Pulmonary artery endothelial cell (primary cell): ENCODE measurements around the gene TPO. TPM values are rescaled to one million over a fixed set of nuclear protein-coding genes. Genes with fewer than 3 reads are reported as not detected.
"Not testable (repeated sequence)": the region's sequence is repeated elsewhere in the genome, so short reads cannot be mapped to it uniquely, and the experiment has no call there.

ENCODE experiments used
- DNase-seq: peaks from one replicate; pipeline ENCODE4 v3.0.0-alpha.2; 2011; ENCODE audit warnings: low read depth, low spot score
- total RNA-seq: library from RNA; depleted of rRNA; stranded (reverse); fragments of >200 nt; gene quantifications from 2 replicates; pipeline ENCODE4 v1.2.3, GENCODE V29; 2014

TPO gene
- total RNA-seq, 1 donor from 2014 or later = not detected

DNA sequence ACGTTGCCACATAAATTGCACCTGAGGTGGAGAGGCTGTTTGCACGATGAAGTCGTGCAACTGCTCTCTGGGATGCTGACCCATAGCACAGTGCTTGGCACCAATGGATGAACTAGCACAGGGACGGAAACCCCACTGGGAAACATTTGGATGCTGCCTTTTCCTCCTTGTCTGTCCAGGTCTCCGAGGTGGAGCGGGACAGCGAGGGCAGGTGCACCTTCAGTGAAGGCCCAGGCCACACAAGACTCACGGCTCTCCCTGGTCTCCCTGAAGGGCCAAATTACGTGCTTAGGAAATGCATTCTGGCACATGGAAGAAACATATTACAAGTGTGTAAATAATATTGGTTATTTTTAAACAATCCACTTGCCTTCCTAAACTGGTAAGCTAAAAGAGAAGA is 70.3 kb downstream of the TPO start:
- no peak for DNase-seq

- DNase-seq = no peak
These were observed 71.0 kb downstream of the TPO start for GRCh38 chr2:1484131-1484884.

GRCh38 chr2:1486670-1487069 is 73.4 kb downstream of the TPO start:
- no peak for DNase-seq

DNA sequence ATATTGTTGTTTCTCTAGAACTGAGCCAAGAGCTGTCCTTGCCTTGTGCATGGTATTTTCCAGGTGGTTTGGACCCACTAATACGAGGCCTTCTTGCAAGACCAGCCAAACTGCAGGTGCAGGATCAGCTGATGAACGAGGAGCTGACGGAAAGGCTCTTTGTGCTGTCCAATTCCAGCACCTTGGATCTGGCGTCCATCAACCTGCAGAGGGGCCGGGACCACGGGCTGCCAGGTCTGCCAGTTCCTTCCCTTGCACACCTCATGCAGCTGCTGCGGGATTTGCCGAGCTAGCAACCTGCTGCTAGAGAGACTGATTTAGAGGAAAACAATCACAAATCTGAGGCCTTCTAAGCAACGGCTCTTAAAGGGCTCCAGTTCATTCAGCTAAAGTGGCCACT is 74.5 kb downstream of the TPO start:
- DNase-seq = no peak

- DNase-seq = no peak
These were observed 75.0 kb downstream of the TPO start for GRCh38 chr2:1488181-1488671.

- no peak for DNase-seq
These were observed 75.6 kb downstream of the TPO start for GRCh38 chr2:1488851-1489250.

GRCh38 chr2:1489486-1489885 is 76.2 kb downstream of the TPO start:
- DNase-seq = no peak

DNA sequence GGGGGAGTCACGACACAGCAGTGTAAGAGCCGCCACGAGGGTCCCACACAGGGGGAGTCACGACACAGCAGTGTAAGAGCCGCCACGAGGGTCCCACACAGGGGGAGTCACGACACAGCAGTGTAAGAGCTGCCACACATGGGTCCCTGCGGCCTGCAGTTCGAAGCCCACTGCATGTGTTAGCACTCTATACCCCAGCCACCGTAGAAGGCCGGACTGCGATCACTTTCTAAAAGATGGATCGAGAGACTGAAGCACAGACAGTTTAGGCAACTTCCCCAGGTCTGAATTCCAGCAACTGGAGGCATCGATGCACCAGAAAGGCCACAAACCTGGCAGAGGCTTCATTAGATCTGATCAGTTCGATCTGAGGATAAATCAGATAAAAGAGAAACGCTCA is 77.1 kb downstream of the TPO start:
- DNase-seq = not testable (repeated sequence)

DNA sequence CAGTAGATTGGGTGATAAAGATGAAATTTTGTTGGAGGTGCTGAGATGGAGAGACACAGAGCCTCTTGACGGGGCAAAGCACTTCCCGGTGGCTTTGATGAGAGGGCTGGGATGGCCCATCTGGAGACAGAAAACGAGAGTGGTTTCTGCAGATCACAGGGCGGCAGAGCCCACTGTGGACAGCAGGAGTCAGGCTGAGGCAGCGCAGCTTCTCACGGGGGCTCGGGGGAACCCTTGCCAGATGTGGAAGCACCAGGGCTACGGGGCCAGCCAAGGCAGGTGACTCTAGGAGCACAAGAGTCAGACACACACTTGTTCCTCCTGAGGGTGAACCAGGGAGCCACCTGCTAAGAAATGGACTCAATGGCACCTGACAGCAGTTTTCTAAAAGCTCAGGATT is 78.5 kb downstream of the TPO start:
- DNase-seq = no peak

DNA sequence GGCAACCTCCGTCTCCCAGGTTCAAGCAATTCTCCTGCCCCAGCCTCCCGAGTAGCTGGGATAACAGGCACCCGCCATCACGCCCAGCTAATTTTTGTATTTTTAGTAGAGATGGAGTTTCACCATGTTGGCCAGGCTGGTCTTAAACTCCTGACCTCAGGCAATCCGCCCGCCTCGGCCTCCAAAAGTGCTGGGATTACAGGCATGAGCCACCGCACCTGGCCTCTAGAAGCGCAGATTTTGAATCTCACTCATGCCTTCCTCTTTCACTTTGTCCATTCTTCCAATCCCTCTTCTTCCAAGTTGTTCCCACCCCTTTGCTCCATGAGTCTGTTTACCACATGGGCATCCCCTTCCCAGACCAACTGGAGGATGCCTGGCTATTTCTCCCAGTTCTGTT is 79.0 kb downstream of the TPO start:
- DNase-seq = not testable (repeated sequence)

GRCh38 chr2:1492711-1493430 is 79.6 kb downstream of the TPO start:
- no peak for DNase-seq

GRCh38 chr2:1493431-1494126 is 80.3 kb downstream of the TPO start:
- DNase-seq = no peak

DNA sequence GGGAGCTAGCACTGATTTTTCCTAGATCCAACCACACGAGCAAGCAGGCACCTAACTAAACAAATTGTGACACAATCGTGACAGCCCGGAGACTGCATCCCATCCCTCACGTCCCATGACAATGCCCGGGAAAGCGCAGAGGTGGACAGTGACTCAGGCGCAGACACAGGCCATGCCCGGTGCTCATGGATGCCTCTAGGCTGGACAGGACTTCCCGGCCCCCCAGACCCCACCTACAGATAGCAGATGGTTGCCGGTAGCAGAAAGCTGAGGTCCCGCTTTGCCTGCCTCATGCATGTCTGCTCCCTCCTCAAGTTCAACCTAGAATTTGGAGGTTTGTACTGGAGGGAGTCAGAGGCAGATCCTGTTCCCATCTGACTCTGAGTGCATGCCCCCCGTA is 81.0 kb downstream of the TPO start:
- DNase-seq = no peak

GRCh38 chr2:1494906-1495305 is 81.6 kb downstream of the TPO start:
- no peak for DNase-seq

DNA sequence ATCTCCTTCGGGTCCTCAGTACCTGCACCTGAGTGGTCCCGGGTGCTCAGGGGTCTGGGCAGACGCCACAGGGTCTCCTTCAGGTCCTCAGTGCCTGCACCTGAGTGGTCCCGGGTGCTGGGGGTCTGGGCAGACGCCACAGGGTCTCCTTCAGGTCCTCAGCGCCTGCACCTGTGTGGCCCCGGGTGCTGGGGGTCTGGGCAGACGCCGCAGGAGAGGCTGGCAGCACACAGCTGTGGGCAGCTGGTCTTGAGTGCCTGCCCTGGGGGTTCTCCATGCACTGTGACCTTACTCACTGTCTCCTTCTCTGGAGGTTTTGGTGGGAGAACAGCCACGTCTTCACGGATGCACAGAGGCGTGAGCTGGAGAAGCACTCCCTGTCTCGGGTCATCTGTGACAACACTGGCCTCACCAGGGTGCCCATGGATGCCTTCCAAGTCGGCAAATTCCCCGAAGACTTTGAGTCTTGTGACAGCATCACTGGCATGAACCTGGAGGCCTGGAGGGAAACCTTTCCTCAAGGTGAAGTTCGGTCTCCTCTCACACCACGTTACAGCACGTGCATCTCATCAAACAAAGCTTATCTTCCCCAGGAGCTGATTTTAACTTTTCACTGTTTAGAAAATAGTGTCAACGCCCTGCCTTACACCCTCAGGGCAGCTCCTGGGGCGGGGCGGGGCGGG is 82.6 kb downstream of the TPO start:
- DNase-seq = no peak

DNA sequence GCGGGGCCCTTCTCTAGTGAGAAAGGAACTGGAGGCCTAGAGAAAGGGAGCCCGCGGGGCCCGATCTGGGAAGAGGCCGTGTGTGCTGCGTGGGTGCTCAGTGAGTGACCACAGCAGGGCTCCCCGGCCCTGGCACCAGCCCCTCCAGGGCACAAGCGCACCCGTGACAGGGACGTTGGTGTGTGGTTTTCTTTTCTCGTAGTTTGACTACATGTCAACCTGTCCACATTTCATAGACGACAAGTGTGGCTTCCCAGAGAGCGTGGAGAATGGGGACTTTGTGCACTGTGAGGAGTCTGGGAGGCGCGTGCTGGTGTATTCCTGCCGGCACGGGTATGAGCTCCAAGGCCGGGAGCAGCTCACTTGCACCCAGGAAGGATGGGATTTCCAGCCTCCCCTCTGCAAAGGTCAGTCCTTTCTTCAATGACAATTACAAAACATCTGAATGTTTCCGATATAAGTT is 83.1 kb downstream of the TPO start:
- no peak for DNase-seq

- no peak for DNase-seq
These were observed 83.9 kb downstream of the TPO start for GRCh38 chr2:1497122-1497611.

GRCh38 chr2:1498176-1498575 is 84.9 kb downstream of the TPO start:
- DNase-seq = no peak

- DNase-seq = no peak
These were observed 86.0 kb downstream of the TPO start for GRCh38 chr2:1499033-1499795.

DNA sequence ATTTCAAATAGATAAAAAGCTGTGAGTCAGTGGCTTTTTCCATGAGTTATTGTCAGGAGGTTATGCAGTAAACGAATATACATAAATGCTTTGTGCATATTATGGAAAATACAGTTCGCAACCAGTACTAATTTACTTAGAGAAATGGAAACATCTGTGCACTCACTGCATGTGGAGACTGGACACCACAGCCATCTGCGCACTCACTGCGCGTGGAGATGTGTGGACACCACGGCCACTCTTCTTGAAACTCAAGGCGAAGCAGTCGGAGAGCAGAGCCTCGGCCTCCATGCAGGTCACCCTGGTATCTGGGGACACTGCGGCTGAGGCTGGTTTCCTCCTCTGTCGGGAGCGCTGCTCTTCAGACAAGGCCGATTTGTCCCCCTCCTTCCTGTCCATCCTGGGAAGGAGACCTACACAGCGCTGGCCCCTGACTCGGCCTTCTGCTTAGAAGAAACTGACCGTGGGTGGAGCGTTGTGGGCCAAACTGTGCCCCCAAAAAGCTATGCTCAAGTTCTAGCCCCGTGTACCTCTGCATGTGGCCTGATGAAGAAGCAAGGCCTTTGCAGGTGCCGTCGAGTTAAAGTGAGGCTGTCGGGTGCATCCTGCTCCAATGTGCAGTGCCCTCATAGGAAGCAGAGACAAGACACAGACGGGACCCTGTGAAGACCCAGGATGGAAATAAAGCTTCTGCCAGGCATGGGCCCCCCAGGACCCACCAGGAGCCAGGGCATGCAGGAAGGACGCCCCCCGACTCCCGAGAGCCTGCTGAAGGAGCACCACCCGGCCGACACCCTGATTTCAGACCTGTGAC is 88.0 kb downstream of the TPO start:
- DNase-seq = no peak
